ENCODE measurements around the gene PCOLCE2.

DNA sequence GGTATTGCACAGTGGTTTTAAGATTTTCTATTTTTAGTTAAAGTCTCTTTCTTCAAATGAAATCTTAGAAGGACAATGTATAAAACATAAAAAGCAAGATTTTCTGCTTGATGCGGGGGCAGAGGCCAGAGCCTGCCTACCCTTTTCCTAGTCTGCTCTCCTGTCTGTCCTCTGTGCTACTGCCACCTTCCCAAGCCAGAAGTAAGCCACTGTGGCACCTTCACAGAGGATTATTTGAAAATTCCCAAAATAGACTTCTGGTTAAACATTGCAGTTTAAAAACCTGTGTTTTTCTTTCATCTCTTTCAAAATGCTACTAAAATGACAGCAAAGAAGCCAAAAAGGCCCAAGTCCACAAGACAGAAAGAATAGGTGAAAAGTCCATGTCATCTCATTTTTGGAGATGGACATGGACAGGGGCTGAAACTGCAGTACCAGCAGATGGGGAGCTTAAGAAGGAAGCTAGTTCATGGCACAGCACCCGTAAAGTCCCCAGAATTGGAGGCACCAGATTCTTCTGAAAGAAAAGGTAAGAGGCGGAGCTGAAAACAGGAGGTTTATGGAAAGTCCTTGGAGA is 37.6 kb upstream of the PCOLCE2 start:
- TF ChIP-seq, protein P1, sequence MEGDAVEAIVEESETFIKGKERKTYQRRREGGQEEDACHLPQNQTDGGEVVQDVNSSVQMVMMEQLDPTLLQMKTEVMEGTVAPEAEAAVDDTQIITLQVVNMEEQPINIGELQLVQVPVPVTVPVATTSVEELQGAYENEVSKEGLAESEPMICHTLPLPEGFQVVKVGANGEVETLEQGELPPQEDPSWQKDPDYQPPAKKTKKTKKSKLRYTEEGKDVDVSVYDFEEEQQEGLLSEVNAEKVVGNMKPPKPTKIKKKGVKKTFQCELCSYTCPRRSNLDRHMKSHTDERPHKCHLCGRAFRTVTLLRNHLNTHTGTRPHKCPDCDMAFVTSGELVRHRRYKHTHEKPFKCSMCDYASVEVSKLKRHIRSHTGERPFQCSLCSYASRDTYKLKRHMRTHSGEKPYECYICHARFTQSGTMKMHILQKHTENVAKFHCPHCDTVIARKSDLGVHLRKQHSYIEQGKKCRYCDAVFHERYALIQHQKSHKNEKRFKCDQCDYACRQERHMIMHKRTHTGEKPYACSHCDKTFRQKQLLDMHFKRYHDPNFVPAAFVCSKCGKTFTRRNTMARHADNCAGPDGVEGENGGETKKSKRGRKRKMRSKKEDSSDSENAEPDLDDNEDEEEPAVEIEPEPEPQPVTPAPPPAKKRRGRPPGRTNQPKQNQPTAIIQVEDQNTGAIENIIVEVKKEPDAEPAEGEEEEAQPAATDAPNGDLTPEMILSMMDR (IDR thresholded peaks at IDR 0.05 in 8 of 11, conservative IDR thresholded peaks at IDR 0.05 in 3 of 11) = no peak
- no peak for TF ChIP-seq POLR2A (IDR thresholded peaks at IDR 0.05)

Data from spleen (tissue), 7 donors.